ENCODE measurements around the gene NPTX1.

Gene NPTX1

DNA sequence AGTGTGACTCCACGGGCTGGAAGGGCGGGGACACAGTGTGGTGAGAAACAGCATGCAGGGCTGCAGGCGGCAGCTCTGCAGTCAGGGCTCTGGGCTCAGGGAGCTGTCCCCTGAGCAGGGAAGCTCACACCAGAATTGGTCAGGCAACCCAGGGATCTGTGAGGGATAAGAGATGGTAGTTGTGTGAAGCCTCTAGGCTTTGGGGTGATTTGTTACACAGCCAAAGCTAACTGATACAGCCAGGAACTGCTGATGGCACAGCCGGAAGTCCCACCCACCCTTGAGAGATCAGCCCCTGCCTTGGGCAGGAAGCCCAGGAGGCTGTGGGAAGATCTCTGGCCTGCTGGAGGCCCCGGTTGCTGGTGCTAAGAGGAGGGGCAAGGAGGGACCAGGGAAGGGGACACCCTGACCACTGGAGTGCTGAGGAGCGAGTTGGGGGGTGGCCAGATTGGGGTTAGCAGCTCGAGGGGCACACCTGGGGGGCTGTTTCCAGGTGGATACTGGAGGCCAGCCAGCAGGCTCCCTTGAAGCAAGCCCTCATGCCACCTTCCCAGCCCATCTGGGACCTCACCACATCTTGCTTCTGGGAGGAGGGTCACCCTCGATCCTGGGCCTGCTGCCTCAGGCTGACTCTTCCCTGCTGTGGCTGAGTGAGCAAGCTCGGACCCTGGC, 25.2 kb downstream of the NPTX1 start:
- DNase-seq, result no peak
- in situ Hi-C loops (cut with HindIII; ENCODE audit: low pct_ligation_motif_present, low sequenced_read_pairs), result no loop called here
- Histone ChIP-seq H3K27me3 (replicated peaks) (no peaks in the 10 kb centered on the region), H3K36me3 (replicated peaks) (no peaks in the 10 kb centered on the region), H3K4me3 (ENCODE audit: low read depth, low read length) (no peak overlapping the region), H3K27ac (no peak overlapping the region)
- TF ChIP-seq, protein P1, sequence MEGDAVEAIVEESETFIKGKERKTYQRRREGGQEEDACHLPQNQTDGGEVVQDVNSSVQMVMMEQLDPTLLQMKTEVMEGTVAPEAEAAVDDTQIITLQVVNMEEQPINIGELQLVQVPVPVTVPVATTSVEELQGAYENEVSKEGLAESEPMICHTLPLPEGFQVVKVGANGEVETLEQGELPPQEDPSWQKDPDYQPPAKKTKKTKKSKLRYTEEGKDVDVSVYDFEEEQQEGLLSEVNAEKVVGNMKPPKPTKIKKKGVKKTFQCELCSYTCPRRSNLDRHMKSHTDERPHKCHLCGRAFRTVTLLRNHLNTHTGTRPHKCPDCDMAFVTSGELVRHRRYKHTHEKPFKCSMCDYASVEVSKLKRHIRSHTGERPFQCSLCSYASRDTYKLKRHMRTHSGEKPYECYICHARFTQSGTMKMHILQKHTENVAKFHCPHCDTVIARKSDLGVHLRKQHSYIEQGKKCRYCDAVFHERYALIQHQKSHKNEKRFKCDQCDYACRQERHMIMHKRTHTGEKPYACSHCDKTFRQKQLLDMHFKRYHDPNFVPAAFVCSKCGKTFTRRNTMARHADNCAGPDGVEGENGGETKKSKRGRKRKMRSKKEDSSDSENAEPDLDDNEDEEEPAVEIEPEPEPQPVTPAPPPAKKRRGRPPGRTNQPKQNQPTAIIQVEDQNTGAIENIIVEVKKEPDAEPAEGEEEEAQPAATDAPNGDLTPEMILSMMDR (IDR thresholded peaks at IDR 0.05; ENCODE audit: low read depth, low read length, missing control alignments), result no peak

DNA sequence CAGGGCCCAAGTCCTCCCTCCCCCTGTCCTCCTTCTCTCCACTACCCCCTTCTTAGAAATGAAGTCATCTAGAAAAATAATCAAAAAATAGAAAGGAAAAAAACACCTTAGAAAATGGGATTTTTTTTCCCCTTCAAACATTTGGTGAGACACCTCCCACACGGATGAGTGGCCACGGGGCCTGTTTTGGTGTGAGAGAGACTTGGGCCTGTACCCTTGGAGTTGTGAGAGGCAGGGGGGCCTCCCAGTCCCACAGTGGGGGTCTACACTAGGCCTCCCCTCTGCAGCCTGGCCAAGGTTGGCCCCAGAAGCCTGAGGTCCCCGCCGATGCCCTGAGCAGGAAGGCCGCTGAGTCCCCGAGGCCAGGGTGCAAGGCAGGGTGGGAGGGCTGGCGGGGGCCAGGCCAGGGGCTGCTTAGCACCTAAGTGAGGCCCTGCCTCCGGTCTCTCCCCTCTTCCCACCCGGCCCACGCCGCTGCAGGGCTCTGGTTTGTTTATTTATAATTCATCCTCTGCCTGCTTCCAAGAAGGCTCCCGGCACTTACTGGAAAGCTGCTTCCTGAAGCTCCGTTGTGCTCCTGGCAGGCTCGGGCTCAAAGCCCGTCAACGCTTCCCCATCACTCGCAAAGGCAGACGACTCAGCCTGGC, 26.4 kb downstream of the NPTX1 start:
- no peak for DNase-seq
- Histone ChIP-seq H3K36me3 (replicated peaks) (no peaks in the 10 kb centered on the region), H3K4me3 (ENCODE audit: low read depth, low read length) (no peak overlapping the region), H3K27ac (no peak overlapping the region), H3K27me3 (replicated peaks) (no peaks in the 10 kb centered on the region)
- in situ Hi-C loops (cut with HindIII; ENCODE audit: low pct_ligation_motif_present, low sequenced_read_pairs), result loop anchor here (25.0 kb wide), 1 partner anchor 412 kb away; no protein-coding TSS in a partner anchor
- TF ChIP-seq, protein P1 (IDR thresholded peaks at IDR 0.05; ENCODE audit: low read depth, low read length, missing control alignments), result no peak

DNA sequence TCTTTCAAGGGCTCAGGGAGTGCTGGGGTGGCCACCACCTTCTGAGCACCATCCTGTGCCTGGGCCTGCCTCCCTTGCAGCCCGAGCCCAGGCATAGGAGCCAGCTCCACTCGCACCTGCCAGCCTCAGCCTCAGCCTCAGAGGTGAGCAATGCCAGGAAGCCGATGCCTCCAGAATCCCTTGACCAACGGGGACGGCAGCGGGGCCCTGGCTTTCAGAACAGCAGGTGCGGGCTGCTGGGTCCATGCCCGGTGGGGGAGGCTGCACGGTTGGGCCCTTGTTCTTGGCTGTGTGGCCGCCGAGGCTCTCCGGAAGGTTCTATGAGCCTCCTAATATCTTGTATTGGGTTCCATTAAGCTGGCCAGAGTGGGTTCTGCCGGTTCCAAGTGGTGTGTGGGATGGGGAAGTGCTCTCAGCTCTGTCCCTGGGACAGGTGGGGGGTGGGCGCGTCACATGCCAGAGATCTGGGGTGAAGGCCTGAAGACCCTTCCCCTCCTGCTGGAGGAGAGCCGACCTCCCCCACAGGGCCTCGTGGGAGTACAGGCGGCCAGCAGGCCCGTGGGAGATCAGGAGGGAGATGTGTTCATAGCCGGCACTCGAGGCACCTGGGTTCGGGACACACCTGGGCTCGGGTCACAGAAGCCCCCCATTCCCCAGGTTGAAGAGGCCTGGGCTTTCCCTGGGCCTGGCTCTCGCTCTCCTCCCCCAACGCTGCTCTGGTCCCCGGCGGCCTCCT, 27.0 kb downstream of the NPTX1 start:
- in situ Hi-C loops (cut with HindIII; ENCODE audit: low pct_ligation_motif_present, low sequenced_read_pairs), result loop anchor here (25.0 kb wide), 1 partner anchor 413 kb away; no protein-coding TSS in a partner anchor
- DNase-seq, result no peak
- H3K36me3 ChIP-seq (replicated peaks), result no peaks in the 10 kb centered on the region
- TF ChIP-seq, protein P1 (IDR thresholded peaks at IDR 0.05; ENCODE audit: low read depth, low read length, missing control alignments), result no peak
- H3K27me3 ChIP-seq (replicated peaks), result no peaks in the 10 kb centered on the region
- no peak overlapping the region for H3K27ac ChIP-seq
- H3K4me3 ChIP-seq (ENCODE audit: low read depth, low read length), result no peak overlapping the region

DNA sequence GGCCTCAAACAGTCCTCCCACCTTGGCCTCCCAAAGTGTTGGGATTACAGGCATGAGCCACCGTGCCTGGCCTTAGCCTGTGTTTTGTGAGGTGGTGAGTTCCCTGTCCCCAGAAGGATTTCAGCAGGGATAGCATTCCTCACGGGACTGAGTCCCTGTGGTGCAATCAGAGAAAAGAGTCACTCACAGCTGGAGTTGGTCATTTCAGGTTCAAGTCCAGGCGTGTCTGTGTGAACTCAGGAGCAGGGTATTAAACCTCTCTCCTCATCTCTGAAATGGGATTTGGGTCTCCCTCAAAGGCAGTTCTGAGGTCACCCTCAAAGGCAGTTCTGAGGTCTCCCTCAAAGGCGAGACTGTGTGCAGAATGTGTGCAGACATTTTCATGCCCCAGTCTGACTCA, 28.6 kb downstream of the NPTX1 start:
- Histone ChIP-seq H3K27me3 (replicated peaks) (peaks cover 4% of the 10 kb centered on the region), H3K4me3 (ENCODE audit: low read depth, low read length) (no peak overlapping the region), H3K27ac (no peak overlapping the region), H3K36me3 (replicated peaks) (no peaks in the 10 kb centered on the region)
- TF ChIP-seq, protein P1 (IDR thresholded peaks at IDR 0.05; ENCODE audit: low read depth, low read length, missing control alignments), result no peak
- no peak for DNase-seq
- in situ Hi-C loops (cut with HindIII; ENCODE audit: low pct_ligation_motif_present, low sequenced_read_pairs), result loop anchor here (25.0 kb wide), 1 partner anchor 415 kb away; no protein-coding TSS in a partner anchor

DNA sequence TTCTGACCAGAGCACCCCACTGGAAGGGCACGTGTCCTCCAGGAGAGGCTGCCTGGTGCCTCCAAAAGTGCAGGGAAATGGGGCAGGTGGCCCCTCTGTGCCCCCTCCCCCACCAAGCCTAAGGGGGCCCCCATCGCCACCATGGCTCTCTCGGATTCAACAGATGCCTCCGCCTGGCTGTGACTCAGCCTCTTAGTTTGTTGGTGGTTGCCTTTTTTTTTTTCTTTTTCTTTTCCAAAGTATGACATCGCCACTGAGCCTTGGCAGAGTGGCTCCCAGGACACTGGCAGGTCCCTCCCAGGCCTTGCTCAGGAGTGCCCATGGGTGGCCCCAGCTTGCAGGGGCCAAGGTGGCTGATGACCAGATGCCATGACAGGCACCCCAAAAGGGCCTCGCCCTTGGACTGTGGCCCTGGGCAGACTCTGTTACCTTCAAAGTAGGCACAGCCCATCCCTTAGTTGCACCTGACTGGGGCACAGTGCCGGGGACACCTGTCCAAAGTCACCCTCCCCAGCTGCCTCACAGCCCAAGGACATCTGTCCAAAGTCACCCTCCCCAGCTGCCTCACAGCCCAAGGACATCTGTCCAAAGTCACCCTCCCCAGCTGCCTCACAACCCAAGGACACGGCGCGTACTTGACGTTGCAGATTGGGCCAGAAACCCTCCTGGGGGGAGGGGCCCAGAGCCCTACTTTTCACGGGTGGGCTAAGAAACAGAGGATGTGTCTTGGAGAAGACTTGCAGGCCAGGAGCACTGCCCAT, 29.6 kb downstream of the NPTX1 start:
- TF ChIP-seq, protein P1 (IDR thresholded peaks at IDR 0.05; ENCODE audit: low read depth, low read length, missing control alignments), result no peak
- Histone ChIP-seq H3K4me3 (ENCODE audit: low read depth, low read length) (no peak overlapping the region), H3K27ac (no peak overlapping the region), H3K27me3 (replicated peaks) (peaks cover 4% of the 10 kb centered on the region), H3K36me3 (replicated peaks) (no peaks in the 10 kb centered on the region)
- in situ Hi-C loops (cut with HindIII; ENCODE audit: low pct_ligation_motif_present, low sequenced_read_pairs), result loop anchor here (25.0 kb wide), 1 partner anchor 415 kb away; no protein-coding TSS in a partner anchor
- no peak for DNase-seq

Data from brain microvascular endothelial cell (primary cell).